A673 (cell line): ENCODE data around the gene CLEC2D. TPM values are rescaled to one million over a fixed set of nuclear protein-coding genes. Genes with fewer than 3 reads are reported as not detected.

Experiments
- BruUV-seq: library from RNA; stranded (reverse); fragments of 400-500 nt; replicated peaks from 2 replicates; lab custom pipeline; 2021; lab: Mats Ljungman, UMichigan
- CTCF ChIA-PET: fragments of 300-600 bp; sonication (Branson Sonifier 250); formaldehyde crosslinking; loops from one replicate; lab custom pipeline; 2022; ENCODE audit warnings: antibody characterized with exemption; lab: Charles Lee
- POLR2A ChIA-PET: fragments of 300-600 bp; sonication (Branson Sonifier 250); formaldehyde crosslinking; loops from one replicate; lab custom pipeline; 2022; ENCODE audit warnings: antibody characterized with exemption; ENCODE audit not compliant: low non-redundant PET; lab: Charles Lee
- DNase-seq: peaks from one replicate; pipeline ENCODE4 v3.0.0-alpha.2; 2015; ENCODE audit warnings: low spot score
- H3K27ac ChIP-seq: fragments of 200-600 bp; sonication (generic); 2 replicates; pipeline ENCODE4 v1.5.1; 2016; ENCODE audit warnings: mixed run types, low read depth, mild to moderate bottlenecking, mixed read lengths, antibody characterized with exemption, low read length; ENCODE audit not compliant: poor library complexity, severe bottlenecking
- H3K27me3 ChIP-seq: fragments of 200-600 bp; sonication (generic); replicated peaks from 2 replicates; pipeline ENCODE4 v1.6.1; 2017; ENCODE audit warnings: mixed run types, low read depth, mild to moderate bottlenecking, mixed read lengths, antibody characterized with exemption, low read length; ENCODE audit not compliant: insufficient read depth, poor library complexity
- H3K36me3 ChIP-seq: fragments of 200-600 bp; sonication (generic); 2 replicates; pipeline ENCODE4 v1.6.1; 2016; ENCODE audit warnings: mixed run types, mild to moderate bottlenecking, mixed read lengths, antibody characterized with exemption, low read length; ENCODE audit not compliant: insufficient read depth, poor library complexity, severe bottlenecking
- H3K4me1 ChIP-seq: fragments of 200-600 bp; sonication (generic); 2 replicates; pipeline ENCODE4 v1.6.1; 2017; ENCODE audit warnings: mixed run types, mild to moderate bottlenecking, mixed read lengths, antibody characterized with exemption, low read length; ENCODE audit not compliant: insufficient read depth, poor library complexity, severe bottlenecking
- H3K4me3 ChIP-seq: fragments of 200-600 bp; sonication (generic); 2 replicates; pipeline ENCODE4 v1.5.1; 2016; ENCODE audit warnings: low read depth, mixed run types, mild to moderate bottlenecking, mixed read lengths, low read length; ENCODE audit not compliant: poor library complexity, severe bottlenecking
- H3K9me3 ChIP-seq: fragments of 200-600 bp; sonication (generic); 2 replicates; pipeline ENCODE4 v1.6.1; 2016; ENCODE audit warnings: mixed run types, low read depth, mild to moderate bottlenecking, mixed read lengths, antibody characterized with exemption, low read length; ENCODE audit not compliant: poor library complexity, severe bottlenecking
- EZH2 ChIP-seq: fragments of 200-600 bp; sonication (generic); IDR thresholded peaks from 2 replicates; pipeline ENCODE4 v1.6.1; 2017; ENCODE audit warnings: borderline replicate concordance, low read depth, mild to moderate bottlenecking, mixed read lengths, antibody characterized with exemption, low read length; ENCODE audit not compliant: poor library complexity, severe bottlenecking
- intact Hi-C: fragments of 100-400 bp; cut with micrococcal nuclease; formaldehyde crosslinking; loops from one replicate; pipeline ENCODE4 v1.10.0; 2022; ENCODE audit not compliant: unreplicated experiment
- total RNA-seq: library from RNA; stranded (reverse); gene quantifications from 2 replicates; pipeline ENCODE4 v1.2.3, GENCODE V29; 2021
- TF ChIP-seq, protein P1 (sequence below): fragments of 300-800, 200-600 bp; sonication (generic); conservative IDR thresholded peaks from 2 replicates; pipeline ENCODE4 v1.5.1; 2017; ENCODE audit warnings: low read depth, mild to moderate bottlenecking, antibody characterized with exemption, low read length, moderate library complexity, mixed read lengths

Gene CLEC2D
- total RNA-seq, 1 experiment from 2014 or later = 1.6 TPM

DNA sequence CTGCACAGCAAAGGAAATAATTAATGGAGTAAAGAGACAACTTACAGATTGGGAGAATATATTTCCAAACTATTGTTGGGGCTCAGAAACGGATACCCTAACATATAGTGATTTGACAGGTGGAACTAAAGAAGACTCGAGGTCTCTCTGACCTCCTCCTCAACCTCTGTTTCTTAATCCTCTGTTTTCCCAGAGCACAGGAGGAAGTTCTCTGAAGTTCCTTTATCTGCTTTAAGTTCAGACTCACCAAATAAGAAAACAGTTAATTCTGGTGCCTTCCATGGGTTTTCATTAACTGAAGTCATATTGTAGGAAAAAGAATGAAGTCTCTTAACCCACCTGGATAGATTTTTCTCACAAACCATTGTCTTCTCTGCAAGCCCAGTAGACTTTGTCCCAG is 29.2 kb downstream of the CLEC2D start:
- H3K27me3 ChIP-seq = peaks cover 3% of the 10 kb centered on the region
- no peaks in the 10 kb centered on the region for H3K9me3 ChIP-seq
- no peak for TF ChIP-seq EZH2
- TF ChIP-seq, protein P1, sequence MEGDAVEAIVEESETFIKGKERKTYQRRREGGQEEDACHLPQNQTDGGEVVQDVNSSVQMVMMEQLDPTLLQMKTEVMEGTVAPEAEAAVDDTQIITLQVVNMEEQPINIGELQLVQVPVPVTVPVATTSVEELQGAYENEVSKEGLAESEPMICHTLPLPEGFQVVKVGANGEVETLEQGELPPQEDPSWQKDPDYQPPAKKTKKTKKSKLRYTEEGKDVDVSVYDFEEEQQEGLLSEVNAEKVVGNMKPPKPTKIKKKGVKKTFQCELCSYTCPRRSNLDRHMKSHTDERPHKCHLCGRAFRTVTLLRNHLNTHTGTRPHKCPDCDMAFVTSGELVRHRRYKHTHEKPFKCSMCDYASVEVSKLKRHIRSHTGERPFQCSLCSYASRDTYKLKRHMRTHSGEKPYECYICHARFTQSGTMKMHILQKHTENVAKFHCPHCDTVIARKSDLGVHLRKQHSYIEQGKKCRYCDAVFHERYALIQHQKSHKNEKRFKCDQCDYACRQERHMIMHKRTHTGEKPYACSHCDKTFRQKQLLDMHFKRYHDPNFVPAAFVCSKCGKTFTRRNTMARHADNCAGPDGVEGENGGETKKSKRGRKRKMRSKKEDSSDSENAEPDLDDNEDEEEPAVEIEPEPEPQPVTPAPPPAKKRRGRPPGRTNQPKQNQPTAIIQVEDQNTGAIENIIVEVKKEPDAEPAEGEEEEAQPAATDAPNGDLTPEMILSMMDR = no peak
- ChIA-PET POLR2A (no interaction called here), CTCF (no interaction called here)
- intact Hi-C loops = no loop called here
- DNase-seq = no peak
- no peak overlapping the region for H3K4me3 ChIP-seq
- no peaks in the 10 kb centered on the region for H3K36me3 ChIP-seq
- H3K27ac ChIP-seq = no peak overlapping the region
- no peaks in the 10 kb centered on the region for H3K4me1 ChIP-seq
- BruUV-seq = no TSS peak

DNA sequence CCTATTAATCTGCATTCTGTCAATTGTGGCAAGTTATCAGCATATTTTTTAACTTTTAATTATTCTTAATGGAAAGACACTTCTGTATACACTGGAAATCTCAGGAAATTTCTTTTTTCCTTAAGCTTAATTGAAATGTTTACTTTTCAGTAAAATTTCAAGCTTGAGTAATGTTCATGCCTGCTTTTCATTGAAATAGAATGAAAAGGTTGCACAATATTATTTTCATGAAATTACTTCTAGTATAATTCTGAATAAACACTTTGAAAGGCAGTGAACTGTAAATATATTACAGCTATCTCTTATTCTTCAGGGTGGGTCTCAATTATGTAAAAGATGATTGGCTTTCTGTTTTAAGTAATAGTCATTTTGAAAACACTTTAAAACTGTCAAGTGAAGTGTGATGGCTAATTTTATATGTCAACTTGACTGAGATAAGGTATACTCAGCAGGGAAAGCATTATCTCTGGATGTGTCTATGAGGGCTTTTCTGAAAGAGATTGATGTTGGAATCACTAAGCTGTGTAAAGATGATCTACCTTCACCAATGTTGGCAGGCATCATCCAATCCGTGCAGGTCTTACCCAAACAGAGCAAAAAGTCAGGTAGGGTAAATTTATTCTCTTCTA is 29.9 kb downstream of the CLEC2D start:
- Histone ChIP-seq H3K9me3 (no peaks in the 10 kb centered on the region), H3K4me1 (no peaks in the 10 kb centered on the region), H3K27ac (no peak overlapping the region), H3K27me3 (peaks cover 3% of the 10 kb centered on the region), H3K4me3 (no peak overlapping the region), H3K36me3 (no peaks in the 10 kb centered on the region)
- ChIA-PET CTCF (no interaction called here), POLR2A (no interaction called here)
- intact Hi-C loops = no loop called here
- DNase-seq = no peak
- BruUV-seq = no TSS peak
- TF ChIP-seq EZH2 = no peak
- TF ChIP-seq, protein P1 = no peak

DNA sequence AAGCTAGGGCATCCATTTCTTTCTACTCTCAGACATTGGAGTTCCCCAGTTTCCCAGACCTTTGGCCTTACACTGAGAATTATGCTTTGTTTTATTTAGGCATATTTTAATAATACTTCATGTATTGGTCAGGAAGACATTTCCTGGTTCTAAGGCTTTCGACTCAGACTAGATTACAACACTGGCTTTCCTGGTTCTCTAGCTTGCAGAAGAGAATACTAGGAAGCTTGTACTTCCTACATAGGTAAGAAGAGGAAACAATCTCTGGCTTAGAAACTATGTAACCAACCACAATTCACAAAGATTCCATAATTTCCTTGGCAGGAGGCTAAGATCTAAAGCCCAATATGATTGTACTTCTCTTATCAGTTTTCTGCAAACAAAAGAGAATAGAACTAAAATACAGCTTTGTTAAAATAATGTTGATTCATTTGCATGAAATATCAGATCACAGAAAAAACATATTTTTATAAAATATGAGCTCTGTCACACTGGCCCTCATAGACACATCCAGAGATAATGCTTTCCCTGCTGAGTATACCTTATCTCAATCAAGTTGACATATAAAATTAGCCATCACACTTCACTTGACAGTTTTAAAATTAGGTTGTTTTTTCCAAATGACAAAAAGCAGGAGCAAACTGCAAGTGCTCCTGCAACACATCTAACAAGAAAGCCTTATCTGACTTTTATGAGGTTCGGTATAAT is 30.5 kb downstream of the CLEC2D start:
- no peak overlapping the region for H3K27ac ChIP-seq
- CTCF ChIA-PET = no interaction called here
- no peaks in the 10 kb centered on the region for H3K36me3 ChIP-seq
- no TSS peak for BruUV-seq
- H3K4me3 ChIP-seq = no peak overlapping the region
- no peaks in the 10 kb centered on the region for H3K9me3 ChIP-seq
- H3K27me3 ChIP-seq = peaks cover 3% of the 10 kb centered on the region
- TF ChIP-seq, protein P1 = no peak
- no peak for TF ChIP-seq EZH2
- intact Hi-C loops = no loop called here
- POLR2A ChIA-PET = no interaction called here
- no peak for DNase-seq
- no peaks in the 10 kb centered on the region for H3K4me1 ChIP-seq
